GM18517 (cell line): ENCODE data around the gene TACC2.
"Not testable (repeated sequence)": the region's sequence is repeated elsewhere in the genome, so short reads cannot be mapped to it uniquely, and the experiment has no call there.

Experiments used
- ATAC-seq: cut with Tn5 transposase; IDR thresholded peaks from one replicate; pipeline ENCODE4 v1.9.1; 2021; ENCODE audit warnings: mild to moderate bottlenecking, moderate library complexity; ENCODE audit not compliant: unreplicated experiment

TACC2 gene

GRCh38 chr10:122086416-122087240 lies 97.7 kb downstream of the TACC2 start:
- ATAC-seq: no peak

DNA sequence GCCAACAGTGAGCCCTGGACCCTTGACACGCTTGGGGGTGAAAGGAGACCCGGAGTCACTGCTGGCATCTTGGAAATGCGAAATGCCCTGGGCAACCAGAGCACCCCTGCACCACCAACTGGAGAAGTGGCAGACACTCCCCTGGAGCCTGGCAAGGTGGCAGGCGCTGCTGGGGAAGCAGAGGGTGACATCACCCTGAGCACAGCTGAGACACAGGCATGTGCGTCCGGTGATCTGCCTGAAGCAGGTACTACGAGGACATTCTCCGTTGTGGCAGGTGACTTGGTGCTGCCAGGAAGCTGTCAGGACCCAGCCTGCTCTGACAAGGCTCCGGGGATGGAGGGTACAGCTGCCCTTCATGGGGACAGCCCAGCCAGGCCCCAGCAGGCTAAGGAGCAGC lies 98.5 kb downstream of the TACC2 start:
- ATAC-seq: no peak

GRCh38 chr10:122089311-122090017 lies 100.5 kb downstream of the TACC2 start:
- no peak for ATAC-seq

DNA sequence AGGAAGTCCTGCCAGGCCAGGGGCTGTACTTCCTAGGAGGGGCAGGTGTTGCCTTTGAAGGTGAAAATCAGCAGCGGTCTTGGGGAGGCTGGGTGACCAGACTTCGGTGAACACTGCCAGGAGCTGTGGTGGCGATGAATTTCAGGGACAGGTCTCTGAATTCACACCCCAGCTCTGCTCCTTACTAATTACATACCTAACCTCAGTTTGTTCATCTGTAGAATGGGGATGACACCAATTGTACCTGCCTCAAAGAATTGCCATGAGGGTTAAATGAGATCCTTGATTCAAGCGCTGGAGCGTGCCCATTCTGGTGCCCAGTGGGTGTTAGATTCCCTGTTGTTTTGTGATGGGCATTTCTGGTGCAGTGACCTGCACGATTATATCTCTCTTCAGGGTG lies 102.8 kb downstream of the TACC2 start:
- no peak for ATAC-seq

GRCh38 chr10:122093076-122093475 lies 104.1 kb downstream of the TACC2 start:
- ATAC-seq: no peak

DNA sequence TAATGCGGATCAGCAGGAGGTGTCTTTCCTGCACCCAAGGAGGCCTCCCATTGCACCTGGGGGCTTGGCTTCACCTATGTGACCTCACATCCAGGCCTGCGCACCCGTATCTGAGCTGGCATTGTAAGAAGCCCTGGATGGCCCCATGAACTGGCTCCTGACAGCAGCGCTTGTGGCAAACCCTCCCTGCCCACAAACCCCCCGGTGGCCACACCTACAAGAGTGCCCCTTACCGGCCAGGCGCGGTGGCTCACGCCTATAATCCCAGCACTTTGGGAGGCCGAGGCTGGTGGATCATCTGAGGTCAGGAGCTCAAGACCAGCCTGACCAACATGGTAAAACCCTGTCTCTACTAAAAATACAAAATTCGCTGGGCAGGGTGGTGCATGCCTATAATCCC lies 107.2 kb downstream of the TACC2 start:
- not testable (repeated sequence) for ATAC-seq

GRCh38 chr10:122096705-122097104 lies 107.7 kb downstream of the TACC2 start:
- ATAC-seq: no peak

- ATAC-seq: no peak
Measured at GRCh38 chr10:122097935-122098334, 109.0 kb downstream of the TACC2 start.

DNA sequence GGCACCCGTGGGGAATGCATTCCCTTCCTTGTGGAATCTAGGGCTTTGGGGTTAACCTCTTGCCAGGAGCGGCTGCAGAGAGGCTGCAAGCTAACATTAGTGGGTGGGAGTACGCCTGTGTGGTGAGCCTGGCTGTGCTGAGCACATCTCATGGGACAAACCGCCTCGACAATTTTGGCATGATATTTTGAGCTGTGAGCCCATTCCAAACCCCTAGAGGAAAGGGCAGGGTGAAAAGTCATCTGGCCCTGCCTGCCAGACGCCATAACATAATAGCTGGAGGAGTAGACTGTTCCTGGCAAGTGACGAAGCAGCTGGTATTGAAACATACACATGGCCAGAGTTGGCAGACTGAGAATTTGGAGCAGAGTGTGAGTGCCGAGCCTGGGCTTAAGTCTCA lies 110.0 kb downstream of the TACC2 start:
- no peak for ATAC-seq

- no peak for ATAC-seq
Measured at GRCh38 chr10:122099562-122099961, 110.6 kb downstream of the TACC2 start.

DNA sequence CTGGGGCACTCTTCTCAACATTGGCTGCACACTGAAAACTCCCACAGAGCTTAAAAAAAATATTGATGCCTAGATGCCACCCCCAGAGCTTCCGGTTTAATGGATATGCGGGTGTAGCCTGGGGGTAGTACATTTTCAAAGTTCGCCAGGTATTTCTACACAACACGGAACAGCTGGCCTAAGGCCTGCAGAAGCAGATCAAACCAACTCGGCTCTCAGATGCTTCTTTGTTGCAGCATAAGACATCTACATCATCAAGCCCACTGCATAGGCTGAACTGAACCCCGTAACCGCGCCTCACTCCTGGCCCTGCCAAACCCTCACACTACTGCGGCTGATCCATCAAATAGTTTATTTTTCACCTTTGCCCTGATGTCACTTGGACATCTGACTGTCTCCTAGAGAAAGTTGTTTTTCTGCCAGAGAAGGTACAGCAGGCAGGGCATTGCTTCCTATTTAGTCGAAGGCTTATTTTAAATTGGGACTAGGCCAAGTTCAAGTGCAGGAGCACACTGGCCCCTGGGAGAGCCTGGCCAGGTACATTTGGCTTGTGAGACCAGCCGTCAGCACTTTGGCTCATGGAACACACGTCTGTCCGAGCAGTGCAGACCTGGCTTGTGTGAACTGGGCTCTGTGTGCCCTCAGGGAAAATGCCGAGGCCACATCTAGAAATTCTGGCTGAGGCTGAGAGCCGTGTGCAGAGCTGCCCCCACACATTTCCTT lies 113.3 kb downstream of the TACC2 start:
- no peak for ATAC-seq

DNA sequence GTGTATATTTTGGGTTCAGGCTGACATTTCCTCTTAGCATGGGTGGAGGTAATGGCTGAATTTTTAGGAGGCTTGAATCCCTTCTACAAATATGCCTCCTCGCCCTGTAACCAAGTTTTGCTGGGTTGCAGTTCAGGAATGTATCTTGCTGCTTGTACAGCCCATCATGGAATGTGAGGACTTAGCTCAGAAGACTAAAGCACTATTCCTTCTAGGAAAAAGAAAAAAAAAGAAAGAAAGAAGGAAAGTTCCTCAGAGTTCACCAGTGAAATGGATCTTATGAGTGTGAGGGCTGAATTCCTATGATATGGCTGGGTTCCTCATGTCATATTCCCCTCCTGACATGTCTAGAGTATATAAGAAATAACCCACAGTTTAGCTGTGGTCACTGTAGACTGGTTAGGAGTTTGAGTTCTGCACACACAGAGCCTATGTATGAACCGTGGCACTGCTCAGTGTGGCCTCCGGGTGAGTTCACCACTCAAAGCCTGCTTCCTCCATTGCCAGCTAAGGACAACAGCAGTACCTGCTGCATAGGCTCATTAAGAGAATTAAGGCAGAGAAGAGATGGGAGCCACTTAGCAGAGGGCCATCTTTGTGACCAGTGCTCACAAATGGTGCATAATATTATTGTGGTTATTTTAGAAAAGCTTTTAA lies 114.0 kb downstream of the TACC2 start:
- no peak for ATAC-seq

- ATAC-seq: no peak
Measured at GRCh38 chr10:122103592-122103991, 114.6 kb downstream of the TACC2 start.

GRCh38 chr10:122108786-122109185 lies 119.8 kb downstream of the TACC2 start:
- not testable (repeated sequence) for ATAC-seq

GRCh38 chr10:122112021-122112616 lies 123.2 kb downstream of the TACC2 start:
- peak; percentile 66 for ATAC-seq

DNA sequence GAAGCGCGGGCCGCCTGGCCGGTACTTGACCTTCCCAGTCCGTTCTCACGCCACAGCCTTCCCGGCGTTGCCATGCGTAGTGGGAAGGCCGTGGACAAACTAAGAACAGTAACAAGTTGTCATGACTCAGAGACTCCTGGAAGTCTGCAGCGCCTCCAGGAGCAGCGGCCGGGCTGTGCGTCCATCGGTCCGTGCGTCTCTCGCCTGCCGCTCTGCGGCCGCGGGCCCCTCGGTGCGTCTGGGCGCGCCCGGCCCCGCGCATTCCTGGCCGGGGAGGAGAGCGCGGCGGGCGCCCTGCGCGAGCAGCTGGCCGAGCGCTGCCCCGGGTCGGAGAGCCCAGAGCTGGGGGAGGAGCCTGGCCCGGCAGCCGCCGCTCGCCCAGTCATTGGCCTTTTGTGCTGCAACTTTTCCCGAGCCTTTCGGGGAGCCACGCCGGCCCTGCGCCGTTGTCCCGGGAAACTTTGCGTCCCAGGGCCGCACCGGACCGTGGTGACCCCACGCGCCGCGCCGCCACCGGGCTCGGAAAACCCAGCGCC lies 123.7 kb downstream of the TACC2 start:
- no peak for ATAC-seq

DNA sequence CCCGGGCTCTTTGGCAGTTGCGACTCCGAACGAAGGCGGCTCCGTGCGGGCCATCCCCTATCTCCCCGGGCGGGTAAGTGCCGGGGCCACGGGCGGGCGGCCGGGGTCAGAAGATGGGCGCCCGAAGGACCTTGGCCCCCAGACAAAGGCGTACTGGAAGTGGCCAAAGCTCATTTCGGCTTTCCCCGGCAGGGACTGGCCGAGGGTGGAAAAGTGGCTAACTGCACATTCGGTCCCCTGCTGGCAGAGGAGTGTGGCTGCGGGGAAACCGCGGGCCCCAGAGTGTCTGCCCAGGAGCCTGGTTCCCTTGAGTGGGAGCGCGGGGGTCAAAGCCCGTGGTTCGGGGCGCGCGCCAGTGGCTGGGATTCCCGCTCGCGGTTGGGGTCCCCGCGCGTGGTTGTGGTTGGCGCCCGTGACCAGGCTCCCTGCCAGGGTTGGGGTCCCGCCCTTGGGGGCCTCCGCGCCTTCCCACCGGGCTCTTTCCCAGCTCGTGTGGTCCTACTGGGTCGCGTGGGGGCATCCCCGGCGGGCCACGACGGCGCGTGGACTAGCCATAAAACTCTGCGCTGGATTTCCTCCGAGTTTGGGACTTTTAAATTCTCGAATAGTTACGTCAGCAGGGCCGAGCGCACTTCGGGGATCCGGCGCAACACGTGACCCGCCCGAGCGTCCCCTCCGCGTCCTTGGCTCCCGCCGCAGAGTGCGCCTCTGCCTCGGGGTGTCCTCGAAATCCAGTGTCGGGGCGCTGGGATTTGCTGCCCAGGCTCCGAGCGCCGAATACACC lies 124.4 kb downstream of the TACC2 start:
- no peak for ATAC-seq

GRCh38 chr10:122113945-122114747 lies 125.2 kb downstream of the TACC2 start:
- ATAC-seq: no peak

GRCh38 chr10:122115874-122116273 lies 126.9 kb downstream of the TACC2 start:
- no peak for ATAC-seq
